Peyer's patch (tissue), 4 donors: Measurements from ENCODE around the gene UTF1.

Experiments used
- CTCF ChIP-seq, 6 experiments: fragments of 450-650 bp in 4 of 6; fragments of 200-600 bp in 2 of 6; sonication (generic) in 1 of 6; IDR thresholded peaks; one replicate each; pipeline ENCODE4 v1.5.1; 2017 to 2019; ENCODE audit warnings: antibody characterized with exemption in 6 of 6, mild to moderate bottlenecking in 3 of 6, moderate library complexity in 1 of 6
- POLR2A ChIP-seq, 2 donors: fragments of 450-650 bp; IDR thresholded peaks; one replicate each; pipeline ENCODE4 v1.5.1; 2017; ENCODE audit warnings: antibody characterized with exemption in 2 of 2, mild to moderate bottlenecking in 2 of 2, moderate library complexity in 2 of 2

DNA sequence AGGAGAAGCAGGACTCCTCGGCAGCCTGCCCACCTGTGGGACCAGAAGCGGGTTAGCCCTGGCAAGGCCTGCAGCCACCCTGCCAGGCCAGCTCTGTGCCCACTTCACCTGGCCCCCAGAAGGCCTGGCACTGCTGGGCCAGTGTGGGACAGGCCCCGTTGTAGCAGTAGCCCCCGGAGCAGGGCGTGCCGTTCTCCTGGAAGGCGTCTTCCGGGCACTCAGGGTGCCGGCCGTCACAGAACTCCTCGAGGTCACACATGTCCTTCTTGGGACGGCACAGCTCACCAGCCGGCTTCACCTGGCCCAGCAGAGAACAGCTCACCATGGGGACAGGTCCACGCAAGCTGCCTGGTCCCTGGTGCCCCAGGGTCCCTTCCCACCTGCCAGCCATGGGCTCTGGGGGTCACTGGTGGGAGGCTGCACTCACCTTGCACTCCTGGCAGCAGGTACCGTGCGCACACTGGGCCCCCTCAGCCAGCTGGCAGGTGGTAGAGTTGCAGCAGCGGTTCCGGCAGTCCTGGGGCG is 40.8 kb downstream of the UTF1 start:
- no peak for TF ChIP-seq POLR2A (IDR thresholded peaks at IDR 0.05)
- no peak for TF ChIP-seq CTCF (IDR thresholded peaks at IDR 0.05)
